ES-I3 (cell line): ENCODE data around the gene USP54.
"Not testable (repeated sequence)": the region's sequence is repeated elsewhere in the genome, so short reads cannot be mapped to it uniquely, and the experiment has no call there.

Experiments used
- H3K36me3 ChIP-seq: 2 replicates; pipeline ENCODE4 v1.6.1; 2013; ENCODE audit warnings: mild to moderate bottlenecking, low read length, control low read depth, moderate library complexity; ENCODE audit not compliant: insufficient read depth
- H3K4me1 ChIP-seq: 2 replicates; pipeline ENCODE4 v1.6.1; 2013; ENCODE audit warnings: mild to moderate bottlenecking, control low read depth, low read length; ENCODE audit not compliant: insufficient read depth
- H3K9ac ChIP-seq: 2 replicates; pipeline ENCODE4 v1.6.1; 2013; ENCODE audit warnings: low read depth, mild to moderate bottlenecking, low read length, moderate library complexity
- H3K9me3 ChIP-seq: 2 replicates; pipeline ENCODE4 v1.6.1; 2013; ENCODE audit warnings: mild to moderate bottlenecking, low read length, moderate library complexity; ENCODE audit not compliant: control insufficient read depth, insufficient read depth

USP54 gene

DNA sequence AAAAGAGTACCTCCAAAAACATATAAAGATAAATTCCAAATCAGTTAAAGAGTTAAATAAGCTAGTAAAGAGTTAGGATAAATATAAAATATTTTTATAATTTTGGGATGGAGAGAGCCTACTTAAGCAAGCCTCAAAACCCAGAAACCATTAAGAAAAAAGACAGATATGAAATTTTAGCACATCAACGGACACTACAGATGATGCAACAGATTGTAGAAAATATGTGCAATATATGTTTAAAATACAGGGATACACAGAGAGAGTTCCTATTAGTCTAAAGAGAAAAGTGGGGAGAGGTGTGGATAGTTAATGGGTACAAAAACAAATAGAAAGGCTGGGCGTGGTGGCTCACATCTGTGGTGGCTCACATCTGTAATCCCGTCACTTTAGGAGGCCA is 23.6 kb upstream of the USP54 start:
- no peak overlapping the region for H3K9ac ChIP-seq

DNA sequence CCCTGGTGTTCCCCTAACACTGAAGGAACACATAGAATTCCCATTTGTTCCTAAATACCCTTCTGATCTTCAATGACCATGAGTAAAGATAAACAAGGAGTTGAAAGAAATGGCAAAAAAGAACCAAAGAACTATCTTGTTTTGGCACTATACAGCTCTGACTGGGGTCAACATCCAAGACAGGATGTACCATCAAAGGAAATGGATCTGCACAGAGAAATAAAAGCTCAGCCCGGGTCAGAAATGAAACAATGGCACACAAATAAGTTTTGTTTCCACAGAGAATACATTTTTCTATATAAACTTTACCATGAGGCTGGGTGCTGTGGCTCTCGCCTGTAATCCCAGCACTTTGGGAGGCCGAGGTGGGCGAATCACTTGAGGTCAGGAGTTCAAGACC is 18.0 kb upstream of the USP54 start:
- no peaks in the 10 kb centered on the region for H3K9me3 ChIP-seq
- no peaks in the 10 kb centered on the region for H3K4me1 ChIP-seq

More for the DNA sequence above, 23.6 kb upstream of the USP54 start:
- Histone ChIP-seq H3K36me3 (no peaks in the 10 kb centered on the region), H3K4me1 (no peaks in the 10 kb centered on the region), H3K9me3 (no peaks in the 10 kb centered on the region)

GRCh38 chr10:73601486-73601921 is 10.4 kb upstream of the USP54 start:
- Histone ChIP-seq H3K4me1 (peaks cover 10% of the 10 kb centered on the region), H3K36me3 (no peaks in the 10 kb centered on the region), H3K9me3 (no peaks in the 10 kb centered on the region), H3K9ac (peak overlapping the region; percentile 22; the same call in 1 of the 2 replicates)

More for the DNA sequence above, 18.0 kb upstream of the USP54 start:
- no peaks in the 10 kb centered on the region for H3K36me3 ChIP-seq
- no peak overlapping the region for H3K9ac ChIP-seq

GRCh38 chr10:73597346-73597745 is 6.2 kb upstream of the USP54 start:
- Histone ChIP-seq H3K9me3 (no peaks in the 10 kb centered on the region), H3K9ac (no peak overlapping the region), H3K36me3 (no peaks in the 10 kb centered on the region), H3K4me1 (peaks cover 21% of the 10 kb centered on the region)

GRCh38 chr10:73593812-73594211 is 2.7 kb upstream of the USP54 start:
- Histone ChIP-seq H3K36me3 (no peaks in the 10 kb centered on the region), H3K9ac (no peak overlapping the region), H3K9me3 (no peaks in the 10 kb centered on the region), H3K4me1 (peaks cover 23% of the 10 kb centered on the region)

- Histone ChIP-seq H3K36me3 (no peaks in the 10 kb centered on the region), H3K9ac (no peak overlapping the region), H3K9me3 (no peaks in the 10 kb centered on the region), H3K4me1 (peaks cover 23% of the 10 kb centered on the region)
Observed at GRCh38 chr10:73593110-73593509, 2.0 kb upstream of the USP54 start.

- Histone ChIP-seq H3K9ac (peak overlapping the region; percentile 43), H3K36me3 (no peaks in the 10 kb centered on the region), H3K4me1 (peaks cover 23% of the 10 kb centered on the region), H3K9me3 (no peaks in the 10 kb centered on the region)
Observed at GRCh38 chr10:73591935-73592699, 975 bp upstream of the USP54 start.

DNA sequence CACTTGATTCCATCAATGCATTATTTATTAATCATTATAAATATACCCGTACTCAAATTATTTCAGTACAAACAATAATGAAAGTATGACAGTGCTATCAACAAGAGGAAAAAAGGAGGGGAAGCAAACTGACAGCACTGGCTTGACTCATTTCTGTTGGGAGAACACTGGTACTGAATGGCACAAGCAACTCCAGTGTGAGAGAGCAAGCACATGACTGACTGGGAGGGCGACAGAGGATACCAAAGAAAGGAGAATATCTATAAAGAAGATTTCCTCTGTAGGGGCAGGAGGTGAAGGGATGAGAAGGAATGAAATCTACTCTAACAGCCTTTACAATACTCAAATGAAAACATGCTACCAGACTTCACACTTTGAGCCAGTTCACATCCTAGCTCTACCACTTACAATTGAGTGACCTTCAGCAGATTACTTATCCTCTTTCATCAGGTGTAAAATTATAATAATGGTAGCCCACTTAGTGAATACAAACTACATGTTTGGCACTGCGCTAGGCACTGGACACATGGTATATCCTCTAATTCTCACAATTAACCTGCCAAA is 1.5 kb downstream of the USP54 start:
- Histone ChIP-seq H3K9ac (no peak overlapping the region), H3K9me3 (no peaks in the 10 kb centered on the region; the same call in 1 of the 2 replicates), H3K4me1 (peaks cover 23% of the 10 kb centered on the region), H3K36me3 (no peaks in the 10 kb centered on the region)

- H3K9ac ChIP-seq = no peak overlapping the region
- no peaks in the 10 kb centered on the region; the same call in 1 of the 2 replicates for H3K9me3 ChIP-seq
- H3K36me3 ChIP-seq = no peaks in the 10 kb centered on the region
- H3K4me1 ChIP-seq = peaks cover 16% of the 10 kb centered on the region
Observed at GRCh38 chr10:73588656-73589055, 2.5 kb downstream of the USP54 start.

DNA sequence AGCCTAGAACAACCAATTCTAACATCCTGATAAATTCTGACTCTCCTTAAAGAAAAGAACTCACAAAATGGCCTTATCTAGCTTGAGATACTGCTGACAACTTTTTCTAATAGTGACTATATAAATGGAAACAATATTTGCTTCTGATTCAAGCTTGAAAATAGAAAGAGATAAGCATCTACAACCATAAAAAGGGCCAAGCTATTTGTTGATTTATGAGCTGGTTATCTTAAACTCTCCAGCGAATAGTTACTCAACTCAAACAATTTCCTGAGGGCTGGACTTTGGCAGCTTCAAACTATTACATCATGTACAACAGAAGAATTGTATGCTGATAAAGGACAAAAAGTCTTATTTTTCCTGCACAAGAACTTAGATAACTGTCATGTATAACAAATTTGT is 4.6 kb downstream of the USP54 start:
- no peaks in the 10 kb centered on the region for H3K36me3 ChIP-seq
- H3K4me1 ChIP-seq = peaks cover 7% of the 10 kb centered on the region; the same call in 1 of the 2 replicates
- no peak overlapping the region for H3K9ac ChIP-seq
- no peaks in the 10 kb centered on the region; the same call in 1 of the 2 replicates for H3K9me3 ChIP-seq

DNA sequence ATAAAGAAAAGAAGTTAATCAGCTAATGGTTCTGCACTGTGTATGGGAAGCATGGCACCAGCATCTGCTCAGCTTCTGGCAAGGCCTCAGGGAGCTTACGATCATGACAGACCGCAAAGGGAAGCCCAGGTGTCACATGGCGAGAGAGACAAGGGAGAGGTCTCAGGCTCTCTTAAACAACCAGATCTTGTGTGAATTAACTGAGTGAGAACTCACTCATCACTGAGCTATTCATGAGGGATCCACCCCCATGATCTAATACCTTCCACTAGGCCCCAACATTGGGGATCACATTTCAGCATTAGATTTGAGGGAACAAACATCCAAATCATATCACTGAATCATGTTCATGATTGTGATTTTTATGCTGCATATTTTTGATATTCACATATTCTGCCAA is 5.8 kb downstream of the USP54 start:
- H3K4me1 ChIP-seq = peaks cover 7% of the 10 kb centered on the region; the same call in 1 of the 2 replicates
- H3K9me3 ChIP-seq = no peaks in the 10 kb centered on the region; the same call in 1 of the 2 replicates
- H3K36me3 ChIP-seq = no peaks in the 10 kb centered on the region
- H3K9ac ChIP-seq = no peak overlapping the region

GRCh38 chr10:73584737-73585136 is 6.4 kb downstream of the USP54 start:
- Histone ChIP-seq H3K4me1 (peaks cover 6% of the 10 kb centered on the region; the same call in 1 of the 2 replicates), H3K9me3 (peaks cover 2% of the 10 kb centered on the region; the same call in 1 of the 2 replicates), H3K9ac (no peak overlapping the region), H3K36me3 (no peaks in the 10 kb centered on the region)

- Histone ChIP-seq H3K4me1 (no peaks in the 10 kb centered on the region), H3K36me3 (no peaks in the 10 kb centered on the region), H3K9me3 (peaks cover 2% of the 10 kb centered on the region; the same call in 1 of the 2 replicates), H3K9ac (no peak overlapping the region)
Observed at GRCh38 chr10:73581918-73582317, 9.2 kb downstream of the USP54 start.

DNA sequence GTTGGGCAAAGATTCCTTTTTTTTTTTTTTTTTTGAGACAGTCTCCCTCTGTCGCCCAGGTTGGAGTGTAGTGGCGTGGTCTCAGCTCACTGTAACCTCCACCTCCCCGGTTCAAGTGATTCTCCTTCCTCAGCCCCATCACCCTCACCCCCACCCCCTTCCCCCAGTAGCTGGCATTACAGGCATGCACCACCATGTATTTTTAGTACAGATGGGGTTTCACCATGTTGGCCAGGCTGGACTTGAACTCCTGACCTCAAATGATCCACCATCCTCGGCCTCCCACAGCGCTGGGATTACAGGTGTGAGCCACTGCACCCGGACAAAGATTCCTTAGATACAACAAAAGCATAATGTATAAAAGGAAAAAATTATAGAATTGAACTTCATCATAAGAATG is 12.2 kb downstream of the USP54 start:
- not testable (repeated sequence) for H3K4me1 ChIP-seq, H3K9ac ChIP-seq

GRCh38 chr10:73577788-73578187 is 13.4 kb downstream of the USP54 start:
- Histone ChIP-seq H3K9ac (no peak overlapping the region), H3K9me3 (0 out of 2 replicates have a peak, but pooled peaks cover 2% of the 10 kb centered on the region), H3K4me1 (no peaks in the 10 kb centered on the region), H3K36me3 (peaks cover 4% of the 10 kb centered on the region; the same call in 1 of the 2 replicates)

More for the DNA sequence above, 12.2 kb downstream of the USP54 start:
- H3K9me3 ChIP-seq, H3K36me3 ChIP-seq: not testable (repeated sequence)
